GM18511 (cell line): ENCODE measurements around the gene CSRNP2.

ENCODE experiments used
- ATAC-seq: cut with Tn5 transposase; IDR thresholded peaks from one replicate; pipeline ENCODE4 v1.9.1; 2021; ENCODE audit warnings: mild to moderate bottlenecking, moderate library complexity; ENCODE audit not compliant: unreplicated experiment

Gene CSRNP2, protein sequence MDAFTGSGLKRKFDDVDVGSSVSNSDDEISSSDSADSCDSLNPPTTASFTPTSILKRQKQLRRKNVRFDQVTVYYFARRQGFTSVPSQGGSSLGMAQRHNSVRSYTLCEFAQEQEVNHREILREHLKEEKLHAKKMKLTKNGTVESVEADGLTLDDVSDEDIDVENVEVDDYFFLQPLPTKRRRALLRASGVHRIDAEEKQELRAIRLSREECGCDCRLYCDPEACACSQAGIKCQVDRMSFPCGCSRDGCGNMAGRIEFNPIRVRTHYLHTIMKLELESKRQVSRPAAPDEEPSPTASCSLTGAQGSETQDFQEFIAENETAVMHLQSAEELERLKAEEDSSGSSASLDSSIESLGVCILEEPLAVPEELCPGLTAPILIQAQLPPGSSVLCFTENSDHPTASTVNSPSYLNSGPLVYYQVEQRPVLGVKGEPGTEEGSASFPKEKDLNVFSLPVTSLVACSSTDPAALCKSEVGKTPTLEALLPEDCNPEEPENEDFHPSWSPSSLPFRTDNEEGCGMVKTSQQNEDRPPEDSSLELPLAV

DNA sequence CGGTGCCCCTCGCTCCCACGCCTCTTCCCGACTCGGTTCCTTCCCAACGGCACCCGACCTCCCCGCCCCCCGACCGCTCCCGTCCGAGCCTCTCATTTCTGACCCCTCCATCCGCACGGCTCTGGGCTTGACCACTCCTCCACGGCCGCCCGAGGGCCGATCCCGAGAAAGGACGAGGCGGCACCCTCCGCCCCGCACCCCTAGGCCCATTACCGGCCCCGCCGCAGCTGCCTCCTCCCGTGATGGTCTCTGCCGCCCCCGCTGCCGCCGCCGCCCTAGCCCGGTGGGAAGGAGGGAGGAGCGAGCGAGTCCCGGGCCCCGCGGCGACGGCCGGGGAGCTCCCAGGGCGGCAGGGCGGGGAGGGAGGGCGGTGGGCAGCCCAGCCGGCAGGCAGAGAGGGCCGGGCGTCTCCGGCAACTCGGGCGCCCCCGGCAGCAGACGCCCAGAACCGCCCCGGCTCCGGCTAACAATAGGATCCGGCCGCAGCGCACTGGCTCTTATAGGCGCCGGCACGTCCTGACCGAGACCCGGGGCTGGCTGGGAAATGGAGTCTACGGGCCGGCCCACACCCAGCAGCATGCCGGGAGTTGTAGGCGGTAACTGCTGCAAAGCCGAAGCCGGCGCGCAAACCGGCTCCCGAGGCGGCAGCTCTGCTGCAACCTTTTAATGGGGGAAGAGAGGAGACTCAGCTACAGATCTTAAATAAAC lies at the start of gene CSRNP2:
Gene CSRNP2 (minus strand): TSS at position 471 of the 708 bp plus-strand sequence. CDS start 7,035 bp downstream, outside the sequence.
- ATAC-seq = peak; percentile 97

DNA sequence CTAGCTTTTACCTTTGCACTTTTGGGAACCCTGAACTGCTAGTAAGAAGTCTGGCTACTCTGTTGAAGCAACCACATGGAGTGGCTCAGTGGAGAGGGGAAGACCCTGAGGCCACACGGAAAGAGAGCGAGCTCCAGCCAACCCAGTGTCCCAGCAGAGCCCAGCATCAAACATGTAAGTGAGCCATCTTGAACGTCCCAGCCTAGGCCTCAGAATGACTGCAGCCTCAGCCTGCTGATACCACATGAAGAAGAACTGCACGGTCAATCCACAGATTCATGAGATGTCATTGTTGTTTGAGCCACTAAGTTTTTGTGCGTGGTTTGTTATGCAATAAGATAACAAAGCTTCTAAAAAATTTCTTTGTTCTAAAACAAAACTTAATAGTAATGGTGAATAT lies 49.3 kb upstream of the CSRNP2 start:
- ATAC-seq = no peak

DNA sequence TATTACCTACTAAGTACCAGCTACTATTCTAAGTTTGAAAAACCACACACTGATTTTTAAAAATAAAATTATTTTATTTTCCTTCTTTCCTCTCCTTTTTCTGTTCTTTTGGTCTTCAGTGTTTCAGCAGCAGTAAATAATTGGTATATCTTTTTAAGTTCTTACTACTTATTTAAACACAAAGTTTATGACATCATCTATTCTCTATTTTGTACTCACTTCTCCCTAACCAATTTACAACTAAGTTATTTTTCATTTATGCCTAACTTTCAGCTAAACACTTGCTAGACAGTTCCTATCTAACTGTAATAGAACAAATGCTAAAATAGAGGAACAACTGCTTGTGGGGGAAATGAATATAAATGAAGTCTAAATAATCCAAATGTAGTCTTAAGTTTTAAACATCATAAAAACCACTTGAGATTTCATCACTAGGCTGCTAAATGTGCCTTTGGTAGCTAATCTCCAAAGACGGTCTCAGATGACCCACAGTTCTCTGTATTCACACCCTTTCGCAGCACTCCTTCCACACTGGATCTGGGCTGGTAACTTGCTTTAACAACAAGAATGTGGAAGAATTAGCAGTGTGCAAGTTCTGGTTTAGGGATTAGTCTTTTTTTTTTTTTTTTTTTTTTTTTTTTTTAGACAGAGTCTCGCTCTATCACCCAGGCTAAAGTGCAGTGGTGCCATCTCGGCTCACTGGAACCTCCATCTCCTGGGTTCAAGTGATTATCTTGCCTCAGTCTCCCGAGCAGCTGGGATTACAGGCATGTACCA lies 48.5 kb upstream of the CSRNP2 start:
- ATAC-seq = no peak

DNA sequence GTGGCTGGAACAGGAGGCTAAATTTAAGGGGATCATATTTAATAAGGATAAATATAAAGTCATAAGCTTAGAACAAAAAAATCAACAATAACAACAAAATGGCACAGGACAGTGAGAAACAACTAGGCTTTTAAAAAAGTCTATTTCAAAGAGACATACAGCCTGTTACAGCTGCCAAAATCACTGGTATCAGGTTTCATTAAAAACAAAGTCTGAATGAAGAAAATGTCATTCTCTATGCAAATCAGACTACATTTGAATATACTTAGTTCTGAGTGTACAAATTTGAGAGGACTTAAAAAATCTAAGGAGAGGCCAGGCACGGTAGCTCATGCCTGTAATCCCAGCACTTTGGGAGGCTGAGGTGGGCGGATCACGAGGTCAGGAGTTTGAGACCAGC lies 45.5 kb upstream of the CSRNP2 start:
- no peak for ATAC-seq

DNA sequence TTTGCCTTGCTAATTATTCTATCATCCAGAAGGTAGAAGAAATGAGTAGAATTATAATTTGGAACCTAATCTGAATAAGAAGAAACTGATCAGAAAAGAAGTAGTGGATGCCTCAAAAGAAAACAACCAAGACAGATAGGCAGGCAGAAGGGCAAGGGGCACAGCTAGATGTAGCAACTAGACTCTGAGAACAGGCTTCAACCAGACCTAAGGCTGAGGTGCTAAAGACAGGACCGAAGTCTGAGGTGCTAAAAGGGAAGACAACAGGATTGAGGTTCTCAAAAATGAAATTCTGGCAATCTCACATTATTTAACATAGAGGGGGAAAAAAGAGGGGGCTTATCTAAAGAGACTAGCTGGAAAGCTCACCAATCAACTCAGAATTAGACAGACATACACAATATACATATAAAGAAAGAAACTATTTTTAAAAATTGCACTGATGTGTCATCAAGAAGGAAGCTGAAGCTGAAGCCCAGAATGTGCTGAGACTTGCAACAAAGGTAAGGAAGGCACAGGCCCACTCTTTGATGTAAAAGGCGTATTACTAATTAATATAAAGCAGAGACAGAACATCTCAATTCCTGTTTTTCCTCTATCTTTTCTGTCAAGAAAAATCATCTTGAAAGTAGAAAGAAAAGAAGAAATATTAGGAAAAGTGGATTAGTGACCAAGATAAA lies 43.8 kb upstream of the CSRNP2 start:
- no peak for ATAC-seq

DNA sequence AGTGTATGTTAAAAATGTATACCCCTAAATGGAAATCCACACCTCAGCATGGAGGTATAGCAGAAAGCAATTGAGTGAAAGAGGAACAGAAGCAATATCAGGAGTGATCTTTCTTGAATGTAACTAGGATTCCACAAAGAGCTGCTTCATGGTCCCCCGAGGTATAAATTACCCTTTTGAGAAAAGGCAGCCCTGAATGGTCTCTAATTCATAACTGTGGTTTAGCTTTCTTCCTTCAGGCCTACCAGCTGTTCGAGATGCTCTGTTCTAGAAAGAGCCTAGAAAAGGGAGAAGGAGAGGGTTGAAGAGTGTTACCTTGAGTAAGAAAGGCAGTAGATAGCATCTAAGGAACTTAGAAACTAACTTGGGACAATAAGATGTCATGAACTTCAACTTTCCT lies 42.9 kb upstream of the CSRNP2 start:
- ATAC-seq = no peak

DNA sequence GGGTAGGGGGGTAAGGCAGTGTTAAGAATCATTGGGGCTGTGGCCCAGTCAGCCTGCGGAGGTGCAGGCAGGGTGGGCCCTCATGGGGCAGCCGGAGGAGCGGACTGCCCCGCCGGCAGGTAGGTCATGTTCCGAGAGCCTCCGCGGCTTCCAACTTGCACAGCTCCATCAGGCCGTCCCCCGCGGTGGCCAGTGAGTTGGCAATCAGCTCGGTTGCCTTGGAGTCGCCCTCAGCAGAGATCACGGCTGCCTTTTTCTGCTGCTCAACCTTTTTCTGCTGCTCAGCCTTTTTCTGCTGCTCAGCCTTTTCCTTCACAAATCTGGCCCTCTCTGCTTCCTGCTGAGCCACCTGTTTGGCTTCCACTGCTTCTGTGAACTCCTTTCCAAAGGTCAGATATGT lies 41.1 kb upstream of the CSRNP2 start:
- ATAC-seq = no peak

DNA sequence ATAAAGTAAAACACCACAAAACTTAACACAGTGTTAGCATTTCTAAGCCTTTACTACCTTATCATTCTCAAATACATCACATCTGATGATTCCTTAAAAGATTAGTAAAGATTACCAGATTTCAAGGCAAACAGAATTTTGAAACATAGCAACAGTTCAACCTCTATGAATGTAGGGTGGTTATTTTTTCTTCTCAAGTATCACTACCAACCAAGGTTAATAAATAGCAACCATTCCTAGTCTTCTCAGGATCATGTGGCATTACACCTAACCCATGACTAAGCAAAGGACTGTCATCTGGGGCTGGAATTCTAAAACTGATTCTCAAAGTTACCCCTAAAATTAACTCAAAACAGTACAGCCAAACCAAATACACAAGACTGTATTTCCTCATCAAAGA lies 39.4 kb upstream of the CSRNP2 start:
- no peak for ATAC-seq

DNA sequence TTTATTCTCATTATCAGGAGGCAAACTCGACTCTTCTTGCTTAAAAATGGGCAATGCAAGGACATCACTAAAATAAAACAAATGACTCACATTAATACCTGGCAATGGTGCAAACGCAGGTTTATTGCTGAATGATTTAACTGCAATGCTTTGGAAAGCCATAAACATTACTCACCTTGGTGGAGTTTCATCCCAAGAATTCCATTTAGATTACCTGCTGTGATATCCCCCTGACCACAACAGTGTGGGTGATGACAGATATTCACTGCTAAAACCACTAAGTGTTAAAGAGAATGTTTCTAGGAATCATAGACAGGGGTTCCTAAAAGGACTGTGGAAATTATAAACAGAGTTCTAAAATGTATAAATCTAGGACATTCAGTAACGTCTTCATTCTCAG lies 35.3 kb upstream of the CSRNP2 start:
- no peak for ATAC-seq

DNA sequence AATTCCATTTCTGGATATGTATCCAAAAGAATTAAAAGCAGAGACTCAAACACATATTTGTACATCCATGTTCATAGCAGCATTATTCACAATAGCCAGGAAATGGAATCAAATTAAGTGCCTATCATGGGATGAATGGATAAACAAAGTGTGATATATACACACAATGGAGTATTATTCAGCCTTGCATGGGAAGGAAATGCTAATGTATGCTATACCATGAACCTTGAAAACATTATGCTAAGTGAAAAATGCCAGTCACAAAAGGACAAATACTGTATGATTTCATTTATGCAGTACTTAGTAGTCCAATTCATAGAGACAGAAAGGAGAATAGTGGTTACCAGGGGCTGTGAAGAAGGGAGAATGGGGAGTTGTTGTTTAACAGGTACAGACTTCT lies 32.1 kb upstream of the CSRNP2 start:
- ATAC-seq = no peak

DNA sequence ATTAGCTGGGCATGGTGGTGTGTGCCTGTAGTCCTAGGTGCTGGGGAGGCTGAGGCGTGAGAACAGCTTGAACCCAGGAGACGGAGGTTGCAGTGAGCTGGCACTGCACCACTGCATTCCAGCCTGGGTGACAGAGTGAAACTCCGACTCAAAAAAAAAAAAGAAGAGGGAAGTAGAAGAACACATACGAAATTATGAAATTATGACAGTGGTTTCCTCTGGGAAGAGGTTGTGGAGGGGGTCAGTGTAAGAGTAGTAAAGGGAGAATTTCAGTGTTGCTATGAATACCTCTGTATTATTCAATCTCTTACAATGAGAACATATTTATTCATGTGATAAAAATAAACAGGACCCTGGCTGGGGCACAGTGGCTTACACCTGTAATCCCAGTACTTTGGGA lies 24.7 kb upstream of the CSRNP2 start:
- ATAC-seq = no peak

DNA sequence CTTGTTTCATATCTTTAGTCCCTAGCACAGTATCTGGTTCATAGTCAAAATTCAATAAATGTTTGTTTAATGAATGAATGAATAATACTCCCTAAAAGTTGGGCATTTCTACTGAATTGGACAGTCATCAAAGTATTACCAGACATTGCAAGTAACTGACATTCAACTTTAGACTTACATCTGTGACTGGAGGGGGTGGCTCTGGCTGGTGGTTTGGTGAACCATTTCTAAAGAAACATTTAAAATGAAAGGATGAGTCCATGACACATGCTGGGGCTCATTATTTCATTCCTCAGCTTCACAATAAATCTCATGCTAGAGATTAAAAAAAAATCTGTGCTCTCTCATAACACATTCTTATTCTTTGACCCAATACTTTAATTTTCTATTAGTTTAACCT lies 20.6 kb upstream of the CSRNP2 start:
- ATAC-seq = no peak

DNA sequence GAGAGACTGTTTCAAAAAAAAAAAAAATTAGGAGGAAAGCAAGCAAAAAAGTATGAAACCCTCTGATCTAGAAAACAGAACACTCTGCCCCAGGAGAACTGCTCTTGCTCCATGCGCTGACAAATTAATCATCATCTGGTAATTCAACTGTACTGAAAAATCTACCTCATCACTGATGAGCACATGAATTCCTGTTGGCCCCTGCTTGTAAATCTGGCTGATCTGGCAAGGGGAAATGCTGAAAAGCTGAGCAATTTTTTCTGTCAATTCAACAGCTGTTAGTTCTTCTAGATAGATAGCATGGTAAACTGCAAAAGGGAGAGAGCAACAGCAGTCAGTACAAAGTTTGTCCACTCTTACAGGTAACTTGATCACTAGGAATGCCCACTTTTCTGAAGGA lies 15.2 kb upstream of the CSRNP2 start:
- ATAC-seq = no peak

DNA sequence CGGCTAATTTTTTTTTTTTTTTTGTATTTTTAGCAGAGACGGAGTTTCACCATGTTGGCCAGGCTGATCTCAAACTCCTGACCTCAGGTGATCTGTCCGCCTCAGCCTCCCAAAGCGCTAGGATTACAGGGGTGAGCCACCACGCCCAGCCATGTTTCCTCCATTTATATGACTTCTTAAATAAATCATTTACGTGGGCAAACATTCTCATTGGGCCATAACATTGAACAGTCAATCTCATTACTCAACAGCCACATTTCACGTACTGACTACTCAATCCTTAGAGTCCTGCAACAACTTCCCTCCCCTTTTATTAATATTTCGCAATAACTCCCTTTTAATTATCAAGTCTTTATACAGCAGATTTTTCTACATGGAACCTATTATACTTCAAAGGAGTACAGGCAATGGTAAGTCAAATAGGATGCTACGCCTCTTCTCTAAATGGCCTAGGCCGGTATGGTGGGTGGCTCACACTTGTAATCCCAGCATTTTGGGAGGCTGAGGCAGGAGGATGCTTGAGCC lies 7.4 kb upstream of the CSRNP2 start:
- ATAC-seq = no peak

DNA sequence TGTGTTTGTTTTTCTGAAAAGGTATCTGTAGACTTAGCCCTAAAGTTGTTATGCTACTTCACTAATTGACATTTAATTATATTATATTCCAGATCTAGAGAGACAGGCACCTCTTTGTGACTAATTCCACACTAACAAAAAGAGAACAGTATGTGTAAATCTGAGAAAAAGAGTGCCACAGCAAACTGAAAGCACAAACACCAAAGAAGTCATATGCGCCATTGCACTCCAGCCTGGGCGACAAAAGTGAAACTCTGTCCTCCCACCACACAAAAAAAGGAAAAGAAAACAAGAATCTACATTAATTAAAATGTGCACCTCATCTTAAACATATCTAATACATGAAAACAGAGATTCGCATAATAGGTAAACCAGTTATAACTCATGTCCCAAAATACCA lies 4.4 kb upstream of the CSRNP2 start:
- no peak for ATAC-seq

DNA sequence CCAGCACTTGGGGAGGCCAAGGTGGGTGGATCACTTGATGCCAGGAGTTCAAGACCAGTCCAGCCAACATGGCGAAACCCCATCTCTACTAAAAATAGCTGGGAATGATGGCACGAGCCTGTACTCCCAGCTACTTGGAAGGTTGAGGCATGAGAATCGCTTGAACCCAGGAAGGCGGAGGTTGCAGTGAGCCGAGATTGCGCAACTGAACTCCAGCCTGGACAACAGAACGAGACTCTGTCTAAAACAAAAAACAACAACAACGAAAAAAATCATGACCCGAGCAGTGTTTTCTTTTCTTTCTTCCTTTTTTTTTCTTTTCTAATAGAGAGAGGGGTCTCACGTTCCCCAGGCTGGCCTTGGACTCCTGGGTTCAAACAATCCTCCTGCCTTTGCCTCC lies 3.5 kb upstream of the CSRNP2 start:
- ATAC-seq = no peak

DNA sequence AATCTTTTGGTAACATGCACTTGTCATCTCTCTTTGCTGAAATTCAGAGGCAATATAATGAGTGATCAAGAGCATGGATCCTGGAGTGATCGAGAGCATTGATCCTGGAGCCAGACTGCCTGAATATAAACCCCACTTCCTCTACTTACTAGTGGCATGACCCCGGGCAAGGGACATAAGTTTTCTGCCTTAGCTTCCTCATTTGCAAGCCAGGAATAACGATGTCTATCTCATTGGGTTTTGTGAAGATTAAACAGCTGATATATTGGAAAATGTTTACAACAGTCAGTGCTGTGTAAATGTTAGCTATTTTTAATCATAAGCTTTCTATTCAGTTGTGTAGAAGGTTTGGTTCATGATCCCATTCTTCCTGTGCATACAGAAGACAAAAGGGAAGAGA lies 2.4 kb upstream of the CSRNP2 start:
- ATAC-seq = no peak

DNA sequence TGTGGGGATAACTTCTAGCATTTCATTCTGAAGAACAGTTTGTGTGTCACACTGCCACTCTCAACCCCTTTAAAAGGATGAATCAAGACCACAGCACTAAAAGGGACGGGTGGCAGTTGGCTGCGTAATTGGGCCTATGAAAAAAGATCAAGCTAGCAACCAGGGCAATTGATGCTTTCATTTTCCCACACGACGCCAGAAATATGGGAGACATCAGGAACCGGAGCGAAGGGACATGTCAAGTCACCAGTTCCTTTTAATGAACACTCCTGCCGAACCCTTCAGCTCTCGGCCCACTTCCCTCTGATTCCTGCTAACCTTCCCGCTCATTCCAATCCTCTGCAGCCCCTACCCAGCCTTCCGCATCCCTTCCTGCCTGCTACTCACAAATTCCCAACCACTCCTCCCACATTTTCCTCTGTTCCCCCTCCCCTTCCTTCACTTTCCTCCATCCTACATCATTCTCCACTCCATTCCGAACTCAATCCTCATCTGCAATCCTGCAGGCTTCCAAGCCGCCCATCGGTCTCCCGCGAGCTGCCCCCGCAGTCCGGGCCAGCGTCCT lies 753 bp downstream of the CSRNP2 start:
- ATAC-seq = peak; percentile 6

DNA sequence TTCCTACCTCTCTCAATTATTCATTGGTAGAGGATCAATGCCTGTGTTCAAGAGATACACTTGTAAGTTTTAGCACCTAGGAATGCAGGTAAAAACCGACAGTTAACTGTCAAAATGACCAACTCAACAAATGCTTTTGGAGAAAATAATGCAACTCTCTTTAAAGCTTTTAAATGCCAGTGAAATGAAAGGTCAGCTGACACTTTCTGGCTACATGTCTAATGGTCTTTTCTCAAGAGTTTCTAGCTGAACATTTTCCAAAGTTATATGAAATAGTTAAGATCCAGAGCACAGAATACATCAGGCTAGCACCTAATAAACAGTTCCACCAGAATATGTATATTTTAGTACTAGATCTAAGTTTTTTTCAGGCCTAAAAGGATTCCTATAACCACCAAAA lies 2.0 kb downstream of the CSRNP2 start:
- ATAC-seq = no peak

DNA sequence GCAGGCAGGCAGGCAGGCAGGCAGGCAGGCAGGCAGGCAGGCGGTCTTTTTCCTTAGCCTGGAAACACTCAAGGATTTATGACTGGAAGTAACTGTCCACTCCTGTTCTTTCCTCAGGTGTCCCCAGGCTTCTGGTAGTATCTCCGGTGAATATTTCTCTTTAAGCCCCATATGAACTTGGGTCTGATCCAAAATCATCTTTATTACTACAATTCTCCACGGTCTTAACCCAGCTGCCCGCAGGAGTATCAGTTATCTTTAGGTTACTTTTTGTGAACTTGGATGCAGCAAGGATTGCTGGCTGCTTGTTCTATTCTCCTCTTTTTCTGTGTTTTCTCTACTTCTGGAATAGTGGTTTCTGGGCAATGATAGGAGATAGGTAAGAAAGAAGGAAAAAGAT lies 3.3 kb downstream of the CSRNP2 start:
- no peak for ATAC-seq
